IMR-90 (cell line): Measurements from ENCODE around the gene SHISA2.

ENCODE experiments used
- CTCF ChIP-seq: conservative IDR thresholded peaks from 2 replicates; pipeline ENCODE4 v1.5.1; 2012; ENCODE audit warnings: mild to moderate bottlenecking, low read depth, low read length, improper control_type of control experiment
- ELK1 ChIP-seq: fragments of 150-350 bp; IDR thresholded peaks from 2 replicates; pipeline ENCODE4 v1.6.1; 2016; ENCODE audit warnings: low read depth, mild to moderate bottlenecking, low read length, moderate library complexity, borderline replicate concordance
- MXI1 ChIP-seq: IDR thresholded peaks from 2 replicates; pipeline ENCODE4 v1.6.1; 2012; ENCODE audit warnings: low read depth, mild to moderate bottlenecking, low read length, moderate library complexity, borderline replicate concordance
- POLR2A ChIP-seq: IDR thresholded peaks from 2 replicates; pipeline ENCODE4 v1.6.1; 2012; ENCODE audit warnings: mild to moderate bottlenecking, low read depth, low read length
- RAD21 ChIP-seq: IDR thresholded peaks from 2 replicates; pipeline ENCODE4 v1.6.1; 2012; ENCODE audit warnings: low read length, improper control_type of control experiment
- SMC3 ChIP-seq: fragments of 150-350 bp; IDR thresholded peaks from 2 replicates; pipeline ENCODE4 v1.6.1; 2016; ENCODE audit warnings: low read depth, mild to moderate bottlenecking, antibody characterized with exemption, low read length, moderate library complexity
- USF2 ChIP-seq: fragments of 150-350 bp; IDR thresholded peaks from 2 replicates; pipeline ENCODE4 v1.6.1; 2017; ENCODE audit warnings: mild to moderate bottlenecking, antibody characterized with exemption, low read length, low read depth

- TF ChIP-seq CTCF: no peak
- TF ChIP-seq USF2: no peak
- no peak for TF ChIP-seq POLR2A
- TF ChIP-seq ELK1: no peak
- no peak for TF ChIP-seq SMC3
- TF ChIP-seq RAD21: no peak
- TF ChIP-seq MXI1: no peak
Observed at GRCh38 chr13:26011996-26012821, 39.6 kb downstream of the SHISA2 start.
